ENCODE results near the gene FCRLA. TPM values are rescaled to one million over a fixed set of nuclear protein-coding genes. Genes with fewer than 3 reads are reported as not detected.
"Not testable (repeated sequence)": the region's sequence is repeated elsewhere in the genome, so short reads cannot be mapped to it uniquely, and the experiment has no call there.

Gene FCRLA
- total RNA-seq, 2 experiments from 2014 or later: not detected

DNA sequence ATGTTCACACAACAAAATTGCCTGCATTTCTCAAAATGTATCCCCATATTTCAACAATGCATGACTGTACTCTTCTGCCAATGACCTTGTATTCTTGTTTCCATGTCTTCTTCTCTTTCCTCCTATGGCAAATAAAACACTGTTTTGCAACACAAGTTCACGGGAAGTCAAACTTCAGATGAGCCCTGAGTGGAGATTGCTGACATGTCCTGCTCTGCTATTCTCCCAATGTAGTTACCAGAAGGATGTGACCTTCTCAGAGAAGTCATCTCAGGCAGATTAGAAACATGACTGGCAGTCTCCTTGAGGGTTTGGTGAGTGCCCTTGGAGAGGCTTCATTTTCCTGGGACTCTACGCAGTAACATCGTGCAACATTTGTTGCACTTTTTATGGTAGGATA lies 28.5 kb upstream of the FCRLA start:
- ChIA-PET POLR2A (no interaction called here), CTCF (no interaction called here)
- H3K27ac Mint-ChIP-seq: no peak overlapping the region
- H3K4me3 Mint-ChIP-seq: no peak overlapping the region
- DNase-seq: no peak
- H3K9me3 Mint-ChIP-seq: no peaks in the 10 kb centered on the region
- no peaks in the 10 kb centered on the region for H3K4me1 Mint-ChIP-seq
- H3K36me3 Mint-ChIP-seq (ENCODE audit: low read depth): no peaks in the 10 kb centered on the region
- peaks cover 23% of the 10 kb centered on the region for H3K27me3 Mint-ChIP-seq

DNA sequence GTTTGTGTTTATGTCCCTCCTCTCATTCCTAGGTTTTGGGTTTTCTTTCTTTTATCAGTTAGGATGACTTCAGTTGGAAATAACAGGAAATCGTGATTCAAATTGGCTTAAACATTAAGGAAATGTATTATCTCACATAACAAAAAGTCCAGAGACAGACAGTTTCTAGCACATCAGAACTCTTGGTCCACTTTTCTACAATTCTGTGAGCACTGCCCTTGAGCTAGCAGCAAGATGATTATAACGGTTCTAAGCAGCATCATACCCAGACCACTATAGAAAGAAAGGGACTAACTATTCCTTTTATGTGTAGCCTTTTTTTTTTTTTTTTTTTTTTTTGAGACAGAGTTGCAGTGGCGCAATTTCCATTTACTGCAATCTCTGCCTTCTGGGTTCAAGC lies 25.1 kb upstream of the FCRLA start:
- POLR2A ChIA-PET: no interaction called here
- CTCF ChIA-PET: no interaction called here
- Mint-ChIP-seq H3K9me3 (no peaks in the 10 kb centered on the region), H3K27me3 (peaks cover 33% of the 10 kb centered on the region), H3K4me3 (no peak overlapping the region), H3K36me3 (ENCODE audit: low read depth) (no peaks in the 10 kb centered on the region), H3K4me1 (no peaks in the 10 kb centered on the region), H3K27ac (no peak overlapping the region)
- no peak for DNase-seq

- Mint-ChIP-seq H3K9me3 (no peaks in the 10 kb centered on the region), H3K27me3 (peaks cover 21% of the 10 kb centered on the region), H3K4me3 (no peak overlapping the region), H3K27ac (no peak overlapping the region), H3K36me3 (ENCODE audit: low read depth) (no peaks in the 10 kb centered on the region), H3K4me1 (no peaks in the 10 kb centered on the region)
- DNase-seq: no peak
- POLR2A ChIA-PET: interaction anchor here (0.6 kb wide), 1 partner anchor 197 kb away, joined by 3 read pairs; no protein-coding TSS in a partner anchor
- CTCF ChIA-PET: no interaction called here
Observed at GRCh38 chr1:161688946-161689345, 18.1 kb upstream of the FCRLA start.

- peaks cover 39% of the 10 kb centered on the region for H3K27me3 Mint-ChIP-seq
- no peaks in the 10 kb centered on the region for H3K36me3 Mint-ChIP-seq (ENCODE audit: low read depth)
- DNase-seq: no peak
- H3K9me3 Mint-ChIP-seq: peaks cover 9% of the 10 kb centered on the region
- ChIA-PET CTCF (interaction anchor here (0.6 to 3.0 kb wide), 2 partner anchors 19 to 681 kb away, joined by 3 to 8 read pairs; no protein-coding TSS in a partner anchor), POLR2A (no interaction called here)
- H3K4me1 Mint-ChIP-seq: no peaks in the 10 kb centered on the region
- no peak overlapping the region for H3K4me3 Mint-ChIP-seq
- H3K27ac Mint-ChIP-seq: no peak overlapping the region
Observed at GRCh38 chr1:161691846-161692245, 15.2 kb upstream of the FCRLA start.

- H3K4me3 Mint-ChIP-seq; H3K36me3 Mint-ChIP-seq (ENCODE audit: low read depth); H3K27ac Mint-ChIP-seq; DNase-seq; H3K4me1 Mint-ChIP-seq; H3K9me3 Mint-ChIP-seq; POLR2A ChIA-PET: not testable (repeated sequence)
- CTCF ChIA-PET: interaction anchor here (3.0 kb wide), 1 partner anchor 18 kb away, joined by 8 read pairs; no protein-coding TSS in a partner anchor
- peaks cover 48% of the 10 kb centered on the region for H3K27me3 Mint-ChIP-seq
Observed at GRCh38 chr1:161693020-161693712, 13.9 kb upstream of the FCRLA start.

- CTCF ChIA-PET; DNase-seq; H3K4me1 Mint-ChIP-seq; POLR2A ChIA-PET; H3K9me3 Mint-ChIP-seq; H3K4me3 Mint-ChIP-seq; H3K27ac Mint-ChIP-seq; H3K36me3 Mint-ChIP-seq (ENCODE audit: low read depth): not testable (repeated sequence)
- H3K27me3 Mint-ChIP-seq: peaks cover 58% of the 10 kb centered on the region
Observed at GRCh38 chr1:161698302-161698701, 8.7 kb upstream of the FCRLA start.

GRCh38 chr1:161702250-161702649 lies 4.8 kb upstream of the FCRLA start:
- Mint-ChIP-seq H3K9me3 (no peaks in the 10 kb centered on the region), H3K27me3 (peaks cover 30% of the 10 kb centered on the region), H3K36me3 (ENCODE audit: low read depth) (no peaks in the 10 kb centered on the region), H3K27ac (no peak overlapping the region), H3K4me1 (no peaks in the 10 kb centered on the region), H3K4me3 (no peak overlapping the region)
- ChIA-PET CTCF (interaction anchor here (1.1 kb wide), 1 partner anchor 35 kb away, joined by 3 read pairs; no protein-coding TSS in a partner anchor), POLR2A (interaction anchor here (0.6 to 0.7 kb wide), 2 partner anchors 37 to 221 kb away, joined by 3 read pairs; no protein-coding TSS in a partner anchor)
- DNase-seq: no peak

DNA sequence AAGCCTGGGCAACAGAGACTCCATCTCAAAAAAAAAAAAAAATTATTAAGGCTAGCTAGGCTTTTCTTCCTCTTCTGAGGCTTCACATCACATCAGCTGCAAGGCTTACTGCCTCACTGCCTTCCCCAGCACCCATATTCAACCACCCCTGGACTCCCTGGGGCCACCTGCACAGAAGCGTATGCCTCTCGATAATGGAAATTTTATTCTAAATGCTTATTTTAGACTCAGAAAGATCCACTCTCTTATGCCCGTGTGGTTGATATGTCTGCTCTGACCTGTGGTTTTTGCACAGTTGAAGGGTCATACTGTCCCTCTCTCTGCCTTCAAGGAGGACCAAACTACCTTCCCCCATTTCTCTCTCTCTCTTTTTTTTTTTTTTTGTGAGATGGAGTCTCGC lies 1.5 kb upstream of the FCRLA start:
- H3K27me3 Mint-ChIP-seq: peaks cover 22% of the 10 kb centered on the region
- H3K9me3 Mint-ChIP-seq: no peaks in the 10 kb centered on the region
- POLR2A ChIA-PET: no interaction called here
- H3K4me1 Mint-ChIP-seq: no peaks in the 10 kb centered on the region
- H3K36me3 Mint-ChIP-seq (ENCODE audit: low read depth): no peaks in the 10 kb centered on the region
- H3K4me3 Mint-ChIP-seq: no peak overlapping the region
- H3K27ac Mint-ChIP-seq: no peak overlapping the region
- no peak for DNase-seq
- CTCF ChIA-PET: interaction anchor here (0.6 kb wide), 1 partner anchor 10 kb away, joined by 3 read pairs; no protein-coding TSS in a partner anchor

DNA sequence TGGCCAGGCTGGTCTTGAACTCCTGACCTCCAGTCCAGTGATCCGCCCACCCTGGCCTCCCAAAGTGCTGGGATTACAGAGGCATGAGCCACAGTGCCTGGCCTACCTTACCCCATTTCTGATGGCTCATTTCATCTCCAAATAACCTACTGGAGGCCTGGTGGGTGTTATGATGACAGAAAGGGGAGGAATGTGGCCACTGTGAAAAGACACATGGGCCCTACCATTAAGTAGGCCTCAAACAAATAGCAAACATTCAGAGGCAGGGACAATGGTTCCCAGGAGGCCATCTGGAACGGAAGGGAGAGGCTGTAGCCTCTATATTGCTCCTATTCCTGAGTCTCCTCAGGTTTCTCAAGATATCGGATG lies 932 bp upstream of the FCRLA start:
- H3K36me3 Mint-ChIP-seq (ENCODE audit: low read depth): no peaks in the 10 kb centered on the region
- H3K9me3 Mint-ChIP-seq: no peaks in the 10 kb centered on the region
- CTCF ChIA-PET: interaction anchor here (1.0 kb wide), 1 partner anchor 10 kb away, joined by 3 read pairs; no protein-coding TSS in a partner anchor

GRCh38 chr1:161707503-161707902 lies 474 bp downstream of the FCRLA start:
- no peak for DNase-seq
- Mint-ChIP-seq H3K27ac (no peak overlapping the region), H3K4me3 (no peak overlapping the region), H3K9me3 (no peaks in the 10 kb centered on the region), H3K4me1 (no peaks in the 10 kb centered on the region), H3K36me3 (ENCODE audit: low read depth) (no peaks in the 10 kb centered on the region), H3K27me3 (peaks cover 22% of the 10 kb centered on the region)
- ChIA-PET POLR2A (no interaction called here), CTCF (interaction anchor here (2.5 kb wide), 1 partner anchor 28 kb away, joined by 8 read pairs; no protein-coding TSS in a partner anchor)

More for the DNA sequence above, 932 bp upstream of the FCRLA start:
- peaks cover 22% of the 10 kb centered on the region for H3K27me3 Mint-ChIP-seq
- no peaks in the 10 kb centered on the region for H3K4me1 Mint-ChIP-seq
- H3K27ac Mint-ChIP-seq: no peak overlapping the region
- DNase-seq: no peak
- H3K4me3 Mint-ChIP-seq: no peak overlapping the region
- POLR2A ChIA-PET: no interaction called here

DNA sequence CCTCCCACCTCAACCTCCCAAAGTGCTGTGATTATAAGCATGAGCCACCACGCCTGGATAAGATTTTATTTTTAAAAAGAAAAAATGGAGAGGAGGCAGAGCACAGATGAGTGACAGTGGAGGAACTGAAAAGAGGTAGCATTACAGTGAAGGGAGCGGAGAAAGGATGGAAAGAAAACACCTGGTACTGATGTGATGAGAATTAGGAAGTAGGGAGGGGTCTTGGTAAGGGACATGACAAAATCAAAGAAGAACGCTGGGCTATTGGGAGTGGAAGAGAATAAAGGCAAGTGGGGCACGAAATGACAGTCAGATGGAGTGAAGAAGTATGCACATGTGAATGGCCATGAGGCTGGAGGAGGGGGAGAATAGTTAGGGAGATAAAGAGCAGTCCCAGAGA lies 2.3 kb downstream of the FCRLA start:
- Mint-ChIP-seq H3K9me3 (no peaks in the 10 kb centered on the region), H3K27ac (no peak overlapping the region), H3K36me3 (ENCODE audit: low read depth) (no peaks in the 10 kb centered on the region), H3K27me3 (peaks cover 17% of the 10 kb centered on the region), H3K4me3 (no peak overlapping the region), H3K4me1 (no peaks in the 10 kb centered on the region)
- ChIA-PET POLR2A (no interaction called here), CTCF (interaction anchor here (1.2 kb wide), 1 partner anchor 17 kb away, joined by 3 read pairs; no protein-coding TSS in a partner anchor)
- DNase-seq: no peak

DNA sequence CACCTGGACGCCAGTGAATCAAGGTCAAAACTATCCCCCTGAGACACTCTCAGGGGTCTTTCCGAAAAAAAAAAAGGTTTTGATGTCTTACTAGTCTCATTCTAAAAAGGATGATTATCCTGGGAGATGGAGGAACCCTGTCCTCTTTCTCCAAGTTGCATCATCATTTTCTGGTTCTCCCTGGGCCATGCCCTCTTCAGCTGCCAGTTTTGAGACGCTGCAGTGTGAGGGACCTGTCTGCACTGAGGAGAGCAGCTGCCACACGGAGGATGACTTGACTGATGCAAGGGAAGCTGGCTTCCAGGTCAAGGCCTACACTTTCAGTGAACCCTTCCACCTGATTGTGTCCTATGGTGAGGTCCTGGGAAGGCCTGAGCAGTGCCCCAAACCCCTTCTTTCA lies 3.5 kb downstream of the FCRLA start:
- H3K4me1 Mint-ChIP-seq: no peaks in the 10 kb centered on the region
- no peak overlapping the region for H3K27ac Mint-ChIP-seq
- ChIA-PET POLR2A (no interaction called here), CTCF (interaction anchor here (1.8 kb wide), 1 partner anchor 18 kb away, joined by 8 read pairs; no protein-coding TSS in a partner anchor)
- peaks cover 26% of the 10 kb centered on the region for H3K27me3 Mint-ChIP-seq
- no peak for DNase-seq
- H3K36me3 Mint-ChIP-seq (ENCODE audit: low read depth): no peaks in the 10 kb centered on the region
- no peaks in the 10 kb centered on the region for H3K9me3 Mint-ChIP-seq
- no peak overlapping the region for H3K4me3 Mint-ChIP-seq

DNA sequence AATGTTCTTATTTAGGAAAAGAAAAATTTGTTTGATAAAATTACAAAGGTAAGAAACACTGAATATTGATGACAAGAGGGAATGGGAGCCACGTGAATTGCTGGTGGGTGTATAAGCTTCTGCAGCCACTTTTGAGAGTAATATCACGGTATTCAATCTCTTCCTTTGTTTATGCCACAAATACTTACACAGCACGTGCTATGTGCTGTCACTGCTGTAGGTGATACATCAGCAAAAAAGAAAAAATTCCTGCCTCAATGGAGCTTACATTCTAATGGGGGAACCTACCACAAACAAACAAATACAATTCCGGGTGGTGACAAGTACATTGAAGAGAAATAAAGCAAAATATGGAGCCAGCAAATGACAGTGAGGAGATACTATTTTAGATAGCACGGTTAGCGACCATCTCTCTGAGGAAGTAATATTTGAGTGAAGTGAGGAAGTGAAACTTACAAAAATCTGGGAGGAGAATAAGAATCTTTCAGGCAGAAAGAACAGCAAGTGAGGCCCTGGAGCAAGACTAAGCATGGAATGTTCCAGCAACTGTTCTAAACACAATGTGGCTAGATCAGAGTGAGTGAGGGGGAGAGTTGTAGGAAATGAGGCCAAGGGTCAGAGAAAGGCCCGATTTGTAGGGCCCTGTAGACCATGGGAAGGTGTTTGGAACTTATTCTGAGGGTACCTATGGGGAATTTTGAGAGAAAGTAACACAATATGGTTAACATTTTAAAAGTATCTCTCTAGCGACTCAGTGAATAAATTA lies 11.7 kb downstream of the FCRLA start:
- Mint-ChIP-seq H3K4me3 (no peak overlapping the region), H3K27me3 (peaks cover 66% of the 10 kb centered on the region), H3K27ac (no peak overlapping the region), H3K4me1 (peaks cover 12% of the 10 kb centered on the region), H3K9me3 (no peaks in the 10 kb centered on the region), H3K36me3 (ENCODE audit: low read depth) (no peaks in the 10 kb centered on the region)
- ChIA-PET CTCF (interaction anchor here (1.0 kb wide), 1 partner anchor 18 kb away, joined by 3 read pairs; no protein-coding TSS in a partner anchor), POLR2A (no interaction called here)
- no peak for DNase-seq
